Erythroblast (primary cell): ENCODE results near the gene SLC9A6.
"Not testable (repeated sequence)": the region's sequence is repeated elsewhere in the genome, so short reads cannot be mapped to it uniquely, and the experiment has no call there.

Experiments
- DNase-seq, 2 experiments: peaks; one replicate each; lab custom pipeline; 2025; lab: John Stamatoyannopoulos, UW
- GATA1 ChIP-seq: IDR thresholded peaks from 2 replicates; pipeline ENCODE4 v1.6.1; 2011; ENCODE audit warnings: low read depth, mild to moderate bottlenecking, control low read depth, low read length, moderate library complexity
- POLR2A ChIP-seq: IDR thresholded peaks from 2 replicates; pipeline ENCODE4 v1.6.1; 2011; ENCODE audit warnings: mild to moderate bottlenecking, low read length

SLC9A6 gene

DNA sequence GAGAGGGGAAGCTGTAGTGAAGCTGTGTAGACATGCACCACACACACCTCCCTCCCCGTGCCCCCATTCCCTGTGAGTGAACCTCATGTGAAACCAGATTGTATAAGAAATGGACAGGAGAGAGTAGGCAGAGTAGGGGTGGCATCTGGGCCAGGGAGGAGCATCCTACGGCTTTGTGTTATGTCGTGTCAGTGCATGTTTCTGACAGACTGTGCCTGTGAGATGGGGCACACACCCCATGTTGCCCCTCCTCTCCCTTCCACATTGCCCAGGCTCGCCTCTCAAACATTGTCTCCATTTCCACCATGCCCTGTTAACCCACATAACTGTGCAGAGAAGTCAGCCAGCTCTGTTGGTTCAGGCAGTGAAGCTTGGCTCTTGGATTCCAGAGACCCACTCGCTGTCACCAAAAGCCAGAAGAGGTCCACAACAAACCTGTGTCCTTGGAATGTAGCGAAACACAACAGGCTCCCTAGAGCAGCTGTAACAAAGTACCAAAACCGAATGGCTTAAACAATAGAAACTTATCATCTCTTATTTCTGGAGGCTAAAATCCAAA is 56.1 kb downstream of the SLC9A6 start:
- DNase-seq = no peak
- TF ChIP-seq POLR2A = no peak
- TF ChIP-seq GATA1 = no peak

DNA sequence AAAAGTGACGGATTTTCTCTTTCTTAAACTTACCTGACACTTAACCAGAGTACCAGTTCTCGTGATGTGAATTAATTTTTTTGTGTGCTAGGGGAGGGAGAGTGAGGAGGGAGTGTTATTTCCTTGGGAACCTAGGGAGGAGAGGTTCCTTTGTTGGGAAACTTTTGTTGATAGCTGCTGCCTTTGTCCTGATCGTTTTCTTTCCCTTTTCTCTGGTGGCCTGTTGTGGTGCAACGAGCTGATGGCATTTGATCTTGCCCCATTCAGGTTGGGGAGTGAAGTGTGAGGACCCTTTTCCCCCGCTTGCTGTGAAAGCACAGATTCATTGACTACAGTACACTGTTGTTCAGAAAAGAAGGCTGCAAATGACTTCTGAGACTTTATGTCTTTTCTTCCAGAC is 59.8 kb downstream of the SLC9A6 start:
- DNase-seq = no peak
- no peak for TF ChIP-seq GATA1
- no peak for TF ChIP-seq POLR2A

DNA sequence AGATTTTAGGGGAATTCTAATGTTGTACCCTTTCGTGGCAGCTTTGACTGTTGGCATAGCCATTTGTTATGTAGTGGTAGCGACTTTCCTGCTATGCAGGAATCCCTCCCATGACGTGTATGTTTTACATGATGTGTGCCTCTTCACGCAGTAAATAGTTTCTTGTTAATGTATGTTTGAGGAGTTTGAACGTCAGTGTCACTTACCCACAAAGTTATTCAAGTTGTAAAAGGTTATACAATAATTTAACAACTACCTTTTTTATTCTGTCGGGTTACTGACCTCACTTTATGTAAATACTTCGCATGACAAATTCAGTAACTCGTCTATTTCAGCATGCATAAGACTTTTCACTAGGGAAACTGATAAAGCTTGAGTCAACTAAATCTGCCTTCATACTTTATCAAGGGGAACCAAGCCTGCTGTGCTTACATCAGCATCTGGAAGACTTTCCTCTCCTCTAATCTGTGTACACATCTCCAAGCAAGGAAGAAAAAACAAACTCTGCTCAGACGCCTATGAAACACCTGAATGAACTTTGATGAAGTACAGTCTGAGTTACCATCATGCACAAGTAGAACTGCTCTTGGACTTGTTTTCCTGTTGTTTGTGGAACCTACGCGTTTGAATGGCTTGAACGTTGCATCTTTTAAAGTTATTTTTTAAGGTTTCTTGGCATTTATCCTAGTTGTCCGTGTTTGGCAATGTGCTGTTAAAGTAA is 61.2 kb downstream of the SLC9A6 start:
- TF ChIP-seq POLR2A (no peak), GATA1 (no peak)
- DNase-seq = no peak

DNA sequence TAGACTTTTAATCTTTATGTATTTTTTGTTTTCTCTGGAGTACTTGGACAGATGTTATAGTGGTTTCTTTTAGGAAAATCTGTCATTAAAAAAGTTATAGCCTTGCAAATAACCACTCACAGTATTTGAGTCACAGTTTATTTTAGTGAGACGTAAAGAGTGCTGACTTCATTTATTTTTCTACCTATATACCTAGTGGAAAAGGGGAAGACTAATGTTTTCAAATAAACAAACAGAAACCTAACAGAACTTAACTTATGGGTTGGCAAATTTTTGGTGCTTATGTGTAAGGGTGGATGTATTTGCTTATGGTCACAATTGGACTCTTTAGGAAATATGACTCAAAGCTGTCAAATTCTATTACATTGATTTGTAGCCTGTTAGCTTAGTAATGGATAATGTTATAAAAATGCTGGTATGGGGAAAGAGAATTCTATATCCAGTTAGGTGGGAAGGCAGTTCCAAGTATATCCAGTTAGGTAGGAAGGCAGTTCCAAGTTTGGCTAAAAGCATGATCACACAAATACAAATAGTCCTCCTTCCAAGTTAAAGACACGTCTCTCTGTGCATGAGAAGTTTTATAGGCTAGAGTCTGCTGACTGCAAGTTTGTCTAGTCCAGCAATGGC is 61.9 kb downstream of the SLC9A6 start:
- no peak for DNase-seq
- TF ChIP-seq POLR2A (no peak), GATA1 (no peak)

DNA sequence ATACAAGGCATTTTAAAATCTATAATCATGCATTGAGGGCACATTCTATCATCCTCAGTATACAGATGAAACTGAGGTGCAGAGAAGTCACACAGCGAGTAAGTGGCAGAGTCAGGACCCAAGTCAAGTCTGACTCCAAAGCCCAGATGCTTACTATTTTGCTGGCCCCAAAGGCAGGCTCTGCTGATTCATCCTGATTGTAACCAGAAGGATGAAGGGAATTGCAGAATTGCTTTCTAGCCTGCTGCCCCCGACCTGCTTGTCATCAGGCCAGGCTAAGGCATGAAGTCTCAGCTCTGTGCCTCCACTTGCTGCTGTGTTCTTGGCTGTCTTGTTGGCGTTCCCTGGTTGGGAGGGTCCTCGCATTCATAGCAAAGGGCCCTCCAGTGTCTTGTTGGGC is 62.7 kb downstream of the SLC9A6 start:
- DNase-seq = no peak
- TF ChIP-seq POLR2A (no peak), GATA1 (no peak)

DNA sequence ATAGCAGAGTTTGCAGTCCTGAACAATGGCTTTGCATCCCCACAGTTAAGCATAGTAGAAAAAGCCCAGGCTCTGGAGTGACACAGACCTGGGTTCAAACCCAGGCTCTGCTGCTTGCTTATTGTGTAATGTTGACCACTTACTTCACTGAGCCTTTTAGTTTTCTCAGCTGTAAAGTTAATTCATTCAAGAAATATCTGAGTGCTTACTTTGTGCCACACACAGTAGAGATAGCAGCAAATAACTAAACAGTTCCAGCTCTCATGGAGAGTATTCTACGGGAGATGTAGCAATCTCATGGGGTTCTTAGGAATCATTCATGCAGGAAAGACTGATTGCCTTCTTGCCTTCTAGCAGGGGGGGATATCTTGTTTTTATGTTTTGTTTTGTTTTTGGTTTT is 63.2 kb downstream of the SLC9A6 start:
- no peak for DNase-seq
- TF ChIP-seq POLR2A (no peak), GATA1 (no peak)

DNA sequence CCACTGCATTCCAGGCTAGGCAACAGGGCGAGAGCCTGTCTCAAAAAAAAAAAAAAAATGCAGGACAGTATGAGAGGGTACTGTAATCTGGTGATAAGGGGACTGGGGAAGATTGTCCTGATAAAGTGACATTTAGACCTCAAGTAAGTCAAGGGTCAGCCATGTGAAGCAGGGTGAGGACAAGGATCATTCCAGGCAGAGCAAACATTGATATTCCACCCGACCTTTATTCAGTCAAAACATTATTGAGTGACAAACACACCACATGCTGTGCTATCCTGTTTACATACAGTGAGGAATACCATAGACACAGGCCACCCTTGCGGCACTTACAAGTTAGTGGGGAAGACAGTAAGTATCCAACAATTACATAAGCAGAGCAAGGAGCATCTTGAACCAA is 64.4 kb downstream of the SLC9A6 start:
- TF ChIP-seq GATA1 (no peak), POLR2A (no peak)
- DNase-seq = no peak

DNA sequence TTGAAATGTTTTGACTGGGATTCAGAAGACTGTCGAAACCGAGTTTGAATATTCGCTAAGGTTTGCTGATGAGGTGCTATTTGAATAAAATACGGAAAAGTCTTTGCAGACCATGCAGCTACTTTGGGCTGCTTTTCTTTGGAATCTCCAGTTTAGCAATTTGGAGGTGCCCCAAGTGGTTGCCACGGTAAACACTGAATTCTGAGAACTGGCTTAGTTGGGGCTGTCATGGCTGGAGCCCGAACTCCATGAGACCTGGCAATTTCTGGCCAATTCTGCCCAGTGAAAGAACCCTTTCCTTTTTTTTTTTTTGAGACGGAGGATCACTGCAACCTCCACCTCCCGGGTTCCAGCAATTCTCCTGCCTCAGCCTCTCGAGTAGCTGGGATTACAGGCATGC is 65.6 kb downstream of the SLC9A6 start:
- not testable (repeated sequence) for DNase-seq

DNA sequence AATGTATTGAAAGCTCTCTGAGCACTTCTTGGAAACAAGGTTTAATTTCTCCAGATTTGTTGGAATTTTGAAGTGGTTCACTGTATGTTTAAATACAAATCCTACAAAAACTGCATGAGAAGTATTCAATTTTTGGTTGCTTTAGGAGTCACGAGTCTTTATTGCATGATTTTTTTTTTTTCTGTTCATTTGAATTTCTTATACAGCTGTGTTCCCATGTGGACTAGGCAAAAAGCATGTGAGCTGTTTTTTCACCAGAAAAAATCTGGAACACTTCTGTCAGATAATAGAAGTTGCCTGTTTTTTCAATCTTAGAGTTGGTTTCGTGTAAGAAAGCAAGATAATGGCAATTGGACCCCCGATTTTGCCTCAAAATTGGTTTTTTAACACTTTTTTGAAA is 66.4 kb downstream of the SLC9A6 start:
- DNase-seq = no peak
- TF ChIP-seq GATA1 = no peak
- no peak for TF ChIP-seq POLR2A

DNA sequence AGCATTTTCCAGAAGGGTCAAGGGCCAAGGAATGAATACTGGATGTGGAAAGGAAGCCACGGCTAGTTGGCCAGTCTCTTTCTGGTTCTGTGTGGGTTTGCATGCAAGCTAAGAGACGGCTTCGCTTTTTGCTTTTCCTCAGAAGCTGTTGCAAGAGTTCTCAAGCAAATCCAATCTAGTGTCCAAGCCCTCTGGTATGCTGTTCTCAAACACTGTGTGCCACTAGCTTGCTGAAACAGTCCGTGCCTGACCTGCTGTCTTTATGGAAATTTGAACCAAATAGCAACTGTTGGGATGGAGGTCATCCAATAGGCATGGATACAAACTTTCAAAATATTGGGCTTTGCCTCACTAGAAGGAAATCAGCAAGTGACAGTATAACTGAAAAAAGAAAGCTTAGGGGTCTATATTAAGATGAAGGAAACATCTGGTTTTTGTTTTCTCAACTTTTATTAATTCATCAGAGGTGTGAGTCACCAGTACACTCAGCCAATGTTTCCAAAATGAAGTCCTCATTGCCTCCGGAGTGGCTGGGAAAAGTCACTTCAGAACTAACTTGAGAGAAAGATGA is 70.5 kb downstream of the SLC9A6 start:
- no peak for TF ChIP-seq POLR2A
- no peak for TF ChIP-seq GATA1

DNA sequence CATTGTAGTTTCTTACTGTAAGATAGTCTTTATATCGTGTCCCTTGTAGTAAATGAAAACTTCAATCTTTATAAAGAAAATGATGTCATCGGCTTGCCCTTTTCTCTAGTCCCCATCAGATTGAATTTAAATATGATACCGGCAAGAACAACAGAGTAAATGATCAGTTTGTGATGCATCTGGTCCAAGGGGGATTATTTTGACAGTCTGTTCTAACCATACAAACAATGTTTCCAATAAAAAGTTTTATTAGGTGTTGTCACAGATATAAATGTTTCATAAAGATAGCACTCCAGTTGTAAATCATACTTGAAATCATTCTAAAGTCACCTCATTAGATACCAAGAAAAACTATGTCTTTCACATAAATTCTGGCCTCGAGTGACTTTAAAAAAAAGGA is 72.3 kb downstream of the SLC9A6 start:
- TF ChIP-seq POLR2A (no peak), GATA1 (no peak)
- no peak for DNase-seq

More for the DNA sequence above, 70.5 kb downstream of the SLC9A6 start:
- no peak for DNase-seq

DNA sequence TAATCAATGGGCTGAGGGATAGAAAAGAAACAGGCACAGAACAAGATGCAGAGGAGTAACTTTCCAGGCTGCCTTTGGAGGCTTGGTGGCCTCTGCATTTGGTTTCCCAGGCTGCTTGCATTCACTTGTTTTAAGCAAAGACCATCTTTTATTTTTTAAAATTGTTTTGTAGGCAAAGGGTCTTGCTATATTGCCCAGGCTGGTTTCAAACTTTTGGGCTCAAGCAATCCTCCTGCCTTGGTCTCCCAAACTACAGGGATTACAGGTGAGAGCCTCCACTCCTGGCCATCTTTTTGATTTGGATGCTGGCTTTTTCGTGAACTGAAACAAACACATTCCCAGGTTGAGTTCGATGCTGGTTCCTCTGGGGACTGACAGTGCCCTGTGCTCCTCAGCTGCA is 74.1 kb downstream of the SLC9A6 start:
- DNase-seq = no peak
- TF ChIP-seq GATA1 = no peak
- TF ChIP-seq POLR2A = no peak

DNA sequence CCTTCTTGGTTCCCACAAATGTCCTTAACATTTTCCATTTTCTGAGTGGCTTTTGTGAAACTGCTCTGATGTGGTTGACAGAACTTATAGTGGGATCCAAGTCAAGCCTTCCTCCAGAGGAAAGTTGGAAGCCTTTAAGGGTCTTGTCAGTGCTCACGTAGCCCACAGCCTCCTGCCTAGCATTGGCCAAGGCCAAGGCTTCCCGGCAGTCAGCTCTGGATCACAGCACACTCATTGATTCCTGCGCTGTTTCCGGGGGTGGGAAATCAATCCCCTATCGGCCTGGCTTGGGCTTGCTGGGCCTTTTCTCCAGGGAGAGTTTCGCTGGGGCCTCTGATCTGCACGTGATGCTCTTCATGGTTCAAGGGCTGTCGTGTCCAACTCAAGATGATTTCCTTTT is 76.1 kb downstream of the SLC9A6 start:
- DNase-seq = no peak
- TF ChIP-seq POLR2A (no peak), GATA1 (no peak)

DNA sequence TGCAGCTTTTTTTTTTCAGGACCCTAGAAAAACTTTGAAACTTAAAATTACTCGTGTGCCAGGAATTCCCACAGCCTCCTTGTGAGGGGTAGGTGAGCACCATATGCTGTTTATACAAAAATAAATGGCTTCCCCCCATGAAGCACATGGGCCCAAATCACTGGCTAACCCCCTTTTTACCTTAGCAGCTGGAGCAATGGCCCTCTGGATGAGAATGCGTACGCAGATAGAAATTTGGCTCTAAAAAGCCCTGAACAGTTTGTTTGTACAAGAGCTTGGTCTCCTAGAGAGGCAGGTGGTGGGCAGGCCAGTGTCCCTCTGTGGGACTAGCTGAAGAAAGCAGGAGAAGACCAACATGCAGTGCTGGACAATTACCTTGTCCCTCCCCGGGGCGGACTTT is 76.5 kb downstream of the SLC9A6 start:
- TF ChIP-seq GATA1 (no peak), POLR2A (no peak)

More for the DNA sequence above, 76.5 kb downstream of the SLC9A6 start:
- DNase-seq = no peak
